Sigmoid colon (tissue), 4 donors: Measurements from ENCODE around the gene DOCK11.

Source experiments
- CTCF ChIP-seq, 4 experiments: fragments of 450-650 bp in 3 of 4; fragments of 200-600 bp in 1 of 4; IDR thresholded peaks; one replicate each; pipeline ENCODE4 v1.5.1; 2016 to 2019; ENCODE audit warnings: antibody characterized with exemption in 4 of 4, mild to moderate bottlenecking in 3 of 4, moderate library complexity in 2 of 4
- EP300 ChIP-seq, 4 donors: sonication (generic); formaldehyde crosslinking; IDR thresholded peaks; one replicate each; pipeline ENCODE4 v1.6.1; 2017; ENCODE audit warnings: antibody characterized with exemption in 4 of 4
- POLR2A ChIP-seq, 2 donors: fragments of 450-650 bp; IDR thresholded peaks; one replicate each; pipeline ENCODE4 v1.6.1; 2016; ENCODE audit warnings: antibody characterized with exemption in 2 of 2, mild to moderate bottlenecking in 2 of 2, moderate library complexity in 2 of 2
- POLR2AphosphoS5 ChIP-seq, 4 donors: sonication (generic); formaldehyde crosslinking; IDR thresholded peaks; one replicate each; pipeline ENCODE4 v1.6.1; 2017; ENCODE audit warnings: antibody characterized with exemption in 4 of 4

- TF ChIP-seq CTCF (IDR thresholded peaks at IDR 0.05) (no peak), POLR2AphosphoS5 (IDR thresholded peaks at IDR 0.05) (no peak), POLR2A (IDR thresholded peaks at IDR 0.05) (no peak), EP300 (IDR thresholded peaks at IDR 0.05) (no peak)
Measured at GRCh38 chrX:118526149-118526548, 30.5 kb downstream of the DOCK11 start.
